ENCODE results near the gene ANOS1.

ANOS1 gene

DNA sequence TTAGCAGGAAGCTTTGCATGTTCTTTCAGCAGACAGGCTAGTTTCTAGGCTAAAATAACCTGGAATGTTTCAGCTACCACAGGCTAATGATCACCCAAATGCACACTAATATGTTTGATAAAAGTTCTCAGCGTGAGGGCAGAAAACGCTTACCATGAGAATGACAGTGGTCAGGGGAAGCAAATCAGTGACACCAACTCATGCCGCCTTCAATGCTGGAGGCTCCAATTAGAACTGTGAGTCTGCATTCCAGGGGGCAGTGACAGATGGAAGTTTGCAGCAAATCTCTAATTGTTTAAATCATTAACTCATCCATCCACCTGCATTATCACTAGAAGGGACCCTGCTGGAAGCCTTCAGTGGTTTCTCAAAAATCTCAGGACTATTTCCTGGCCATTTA lies 43.2 kb downstream of the ANOS1 start:
- TF ChIP-seq, protein P1, sequence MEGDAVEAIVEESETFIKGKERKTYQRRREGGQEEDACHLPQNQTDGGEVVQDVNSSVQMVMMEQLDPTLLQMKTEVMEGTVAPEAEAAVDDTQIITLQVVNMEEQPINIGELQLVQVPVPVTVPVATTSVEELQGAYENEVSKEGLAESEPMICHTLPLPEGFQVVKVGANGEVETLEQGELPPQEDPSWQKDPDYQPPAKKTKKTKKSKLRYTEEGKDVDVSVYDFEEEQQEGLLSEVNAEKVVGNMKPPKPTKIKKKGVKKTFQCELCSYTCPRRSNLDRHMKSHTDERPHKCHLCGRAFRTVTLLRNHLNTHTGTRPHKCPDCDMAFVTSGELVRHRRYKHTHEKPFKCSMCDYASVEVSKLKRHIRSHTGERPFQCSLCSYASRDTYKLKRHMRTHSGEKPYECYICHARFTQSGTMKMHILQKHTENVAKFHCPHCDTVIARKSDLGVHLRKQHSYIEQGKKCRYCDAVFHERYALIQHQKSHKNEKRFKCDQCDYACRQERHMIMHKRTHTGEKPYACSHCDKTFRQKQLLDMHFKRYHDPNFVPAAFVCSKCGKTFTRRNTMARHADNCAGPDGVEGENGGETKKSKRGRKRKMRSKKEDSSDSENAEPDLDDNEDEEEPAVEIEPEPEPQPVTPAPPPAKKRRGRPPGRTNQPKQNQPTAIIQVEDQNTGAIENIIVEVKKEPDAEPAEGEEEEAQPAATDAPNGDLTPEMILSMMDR (IDR thresholded peaks at IDR 0.05; ENCODE audit: control insufficient read depth, insufficient read depth, low read depth, low read length, missing control alignments): no peak
- no peak for DNase-seq (ENCODE audit: low read depth)
- H3K4me3 ChIP-seq (ENCODE audit: control insufficient read depth, low read depth, low read length): no peak overlapping the region

DNA sequence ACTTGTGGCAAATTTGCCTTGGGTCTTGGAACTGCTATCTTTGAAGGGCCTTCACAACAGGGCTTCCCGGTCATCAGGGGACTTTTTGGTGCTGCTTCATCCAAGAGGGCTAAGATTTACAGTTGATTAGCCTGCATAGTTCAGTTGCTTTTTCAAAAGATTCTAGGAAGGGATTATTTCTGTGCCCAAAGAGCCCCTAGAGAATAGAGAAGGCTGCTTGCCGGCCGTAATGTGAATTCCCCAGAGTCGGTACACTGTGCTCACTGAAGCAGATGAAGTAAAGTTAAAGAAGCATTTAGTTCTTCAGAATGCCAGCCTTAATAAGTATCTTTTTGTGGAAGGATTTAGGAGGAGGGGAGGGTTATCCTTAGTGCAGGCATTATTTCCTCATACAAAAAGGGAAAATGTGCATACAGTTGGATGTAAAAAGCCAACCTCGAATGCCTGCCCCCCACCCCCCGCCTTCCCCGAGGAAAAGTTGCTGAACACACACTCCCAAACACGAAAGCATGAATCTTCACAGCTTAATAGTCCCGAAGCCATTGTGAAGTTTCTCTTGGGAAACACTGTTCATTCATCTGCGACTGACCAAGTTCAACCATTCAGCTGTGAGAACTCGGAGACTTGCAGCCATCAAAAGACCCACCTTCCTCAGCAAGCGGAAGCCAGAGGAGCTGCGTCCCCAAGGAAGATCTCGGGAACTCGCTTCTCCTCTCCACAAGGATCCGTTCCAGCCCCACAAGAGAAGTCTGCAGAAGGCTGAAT lies 47.6 kb downstream of the ANOS1 start:
- DNase-seq (ENCODE audit: low read depth): no peak
- TF ChIP-seq, protein P1 (IDR thresholded peaks at IDR 0.05; ENCODE audit: control insufficient read depth, insufficient read depth, low read depth, low read length, missing control alignments): no peak
- no peak overlapping the region for H3K4me3 ChIP-seq (ENCODE audit: control insufficient read depth, low read depth, low read length)

DNA sequence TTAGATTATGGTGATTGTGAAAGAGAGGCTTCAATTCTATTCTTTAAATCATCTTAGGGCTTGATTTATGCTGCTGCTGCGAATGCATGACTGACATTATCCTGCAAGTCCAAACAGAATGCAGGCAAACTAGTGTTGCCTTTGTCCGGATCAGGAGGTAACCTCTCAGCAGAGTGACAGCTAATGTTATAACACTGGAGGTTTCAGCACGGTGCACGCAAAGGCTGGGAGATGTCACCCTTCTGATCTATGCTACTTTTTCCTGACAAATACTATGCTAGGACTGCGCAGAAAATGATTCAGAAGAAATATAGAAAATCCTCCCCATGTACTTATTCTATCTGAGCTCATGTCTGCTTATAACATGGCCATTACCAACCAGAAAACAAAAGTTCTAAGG lies 48.2 kb downstream of the ANOS1 start:
- DNase-seq (ENCODE audit: low read depth): no peak
- H3K4me3 ChIP-seq (ENCODE audit: control insufficient read depth, low read depth, low read length): no peak overlapping the region
- TF ChIP-seq, protein P1 (IDR thresholded peaks at IDR 0.05; ENCODE audit: control insufficient read depth, insufficient read depth, low read depth, low read length, missing control alignments): no peak

DNA sequence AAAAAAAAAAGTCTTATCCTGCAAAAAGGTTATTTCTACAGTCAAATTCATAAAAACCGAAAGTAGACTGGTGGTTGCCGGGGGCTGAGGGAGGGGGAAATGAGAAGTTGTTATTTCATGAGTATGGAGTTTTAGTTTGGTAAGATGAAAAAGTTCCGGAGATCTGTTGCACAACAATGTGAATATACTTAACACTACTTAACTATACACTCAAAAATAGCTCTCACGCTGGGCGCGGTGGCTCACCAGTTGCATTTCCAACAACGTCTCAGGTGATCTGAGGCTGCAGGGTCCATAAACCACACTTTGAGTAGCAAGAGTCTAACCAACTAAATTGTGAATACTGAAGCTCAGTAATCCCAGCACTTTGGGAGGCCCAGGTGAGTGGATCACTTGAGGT lies 52.4 kb downstream of the ANOS1 start:
- DNase-seq (ENCODE audit: low read depth): no peak
- TF ChIP-seq, protein P1 (IDR thresholded peaks at IDR 0.05; ENCODE audit: control insufficient read depth, insufficient read depth, low read depth, low read length, missing control alignments): no peak
- H3K4me3 ChIP-seq (ENCODE audit: control insufficient read depth, low read depth, low read length): no peak overlapping the region

DNA sequence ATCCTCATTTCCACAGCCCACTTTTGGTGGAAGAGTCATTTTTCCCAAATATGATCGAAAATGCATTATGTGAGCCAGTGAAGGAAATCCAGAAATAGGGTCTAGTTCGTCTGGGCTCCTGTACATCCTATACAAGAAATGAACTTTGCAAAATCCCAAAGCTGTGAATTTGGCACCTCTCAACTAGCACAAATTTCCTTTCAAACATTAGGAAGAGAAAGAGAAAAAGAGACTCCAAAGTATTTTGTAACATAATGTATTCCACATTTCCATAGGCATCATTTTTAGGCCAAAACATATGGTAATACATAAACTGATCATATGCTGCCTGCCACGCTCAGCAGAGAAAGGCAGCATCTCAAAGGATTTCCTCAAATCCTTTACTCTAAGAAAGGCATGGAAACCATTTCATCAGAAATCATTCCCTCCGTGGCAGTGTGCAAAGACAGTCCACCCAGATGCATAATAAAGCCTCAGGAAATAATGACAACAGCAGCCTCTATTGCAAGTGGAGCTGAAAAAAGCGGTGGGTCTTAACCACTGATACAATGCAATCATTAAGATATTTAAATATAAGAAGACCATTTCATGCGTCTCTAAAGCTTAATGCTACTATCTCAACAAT lies 56.8 kb downstream of the ANOS1 start:
- TF ChIP-seq, protein P1 (IDR thresholded peaks at IDR 0.05; ENCODE audit: control insufficient read depth, insufficient read depth, low read depth, low read length, missing control alignments): no peak
- no peak overlapping the region for H3K4me3 ChIP-seq (ENCODE audit: control insufficient read depth, low read depth, low read length)
- DNase-seq (ENCODE audit: low read depth): no peak

DNA sequence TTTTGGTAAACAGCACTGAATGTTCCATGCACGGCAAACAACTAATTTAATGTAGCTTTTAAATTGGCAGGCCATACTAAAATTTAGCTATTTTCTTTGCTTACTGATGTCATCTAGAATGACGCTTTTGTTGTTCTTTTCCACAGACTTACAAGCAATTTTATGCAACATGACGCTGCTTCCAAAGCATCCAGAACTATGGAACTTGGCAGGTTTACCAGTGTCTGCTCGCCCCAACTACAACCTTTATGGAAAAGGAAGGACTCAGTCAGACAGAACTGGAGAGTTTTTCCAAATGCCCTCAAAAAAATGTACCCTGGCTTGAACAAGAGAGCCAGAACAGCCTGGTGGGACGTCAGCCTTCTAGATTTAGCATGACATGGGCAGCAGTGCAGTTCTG lies 58.7 kb downstream of the ANOS1 start:
- H3K4me3 ChIP-seq (ENCODE audit: control insufficient read depth, low read depth, low read length): no peak overlapping the region
- TF ChIP-seq, protein P1 (IDR thresholded peaks at IDR 0.05; ENCODE audit: control insufficient read depth, insufficient read depth, low read depth, low read length, missing control alignments): no peak
- DNase-seq (ENCODE audit: low read depth): no peak
